NCI-H69 (cell line): ENCODE results near the gene HADHA.
"Not testable (repeated sequence)": the region's sequence is repeated elsewhere in the genome, so short reads cannot be mapped to it uniquely, and the experiment has no call there.

Source experiments
- DNase-seq: peaks from one replicate; lab custom pipeline; 2025; lab: John Stamatoyannopoulos, UW

HADHA gene

DNA sequence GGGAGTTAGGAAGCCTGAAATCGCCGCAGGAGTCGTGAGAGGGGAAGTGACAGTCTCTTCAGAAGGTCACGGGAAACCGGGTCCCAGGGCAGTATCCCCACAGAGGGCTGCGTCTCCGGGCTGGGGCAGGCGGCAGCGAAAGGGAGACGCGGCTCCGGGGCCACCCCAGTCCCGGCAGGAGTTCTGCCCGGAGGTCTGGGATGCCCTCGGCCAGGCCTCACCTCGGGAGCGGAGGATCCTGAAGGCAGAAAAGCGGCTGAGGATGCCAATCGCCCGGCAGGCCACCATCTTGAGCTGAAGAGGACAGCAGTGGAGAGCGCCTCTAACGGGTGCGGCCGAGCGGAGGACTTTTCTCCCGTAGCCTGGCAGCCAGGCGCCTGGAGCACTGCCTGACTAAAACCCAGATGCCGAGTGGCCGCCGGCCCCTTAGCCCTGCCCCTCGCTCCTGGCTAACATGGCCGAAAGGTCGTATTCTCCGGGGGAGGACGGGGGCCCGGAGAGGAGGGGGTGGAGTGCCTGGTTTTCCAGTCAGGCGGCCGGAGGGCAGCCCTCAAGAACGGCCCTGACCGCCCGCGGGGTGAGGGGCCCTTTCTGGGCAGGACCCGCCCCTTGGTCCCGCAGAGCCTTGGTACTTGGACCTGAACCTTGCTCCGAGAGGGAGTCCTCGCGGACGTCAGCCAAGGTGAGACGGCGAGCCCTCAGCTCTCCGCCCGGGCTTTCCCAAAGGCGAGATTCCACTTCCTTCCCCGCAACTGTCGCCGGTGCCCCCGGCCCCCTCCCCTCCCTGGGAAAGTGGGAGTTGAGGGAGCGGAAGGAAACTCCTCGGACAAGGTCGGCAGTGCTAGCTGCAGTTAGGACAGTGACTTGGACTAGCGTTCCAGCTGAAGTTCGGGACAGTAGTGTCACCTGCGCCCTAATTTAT is at the start of gene HADHA, which contains the start of gene HADHB:
TSS of gene HADHA (minus strand) at position 324 of the 922 bp plus-strand sequence. CDS start at position 288, 36 bp downstream.
TSS of gene HADHB (plus strand) at position 631 of the 922 bp plus-strand sequence. CDS start 9,316 bp downstream, outside the sequence.
- peak; percentile 89 for DNase-seq

DNA sequence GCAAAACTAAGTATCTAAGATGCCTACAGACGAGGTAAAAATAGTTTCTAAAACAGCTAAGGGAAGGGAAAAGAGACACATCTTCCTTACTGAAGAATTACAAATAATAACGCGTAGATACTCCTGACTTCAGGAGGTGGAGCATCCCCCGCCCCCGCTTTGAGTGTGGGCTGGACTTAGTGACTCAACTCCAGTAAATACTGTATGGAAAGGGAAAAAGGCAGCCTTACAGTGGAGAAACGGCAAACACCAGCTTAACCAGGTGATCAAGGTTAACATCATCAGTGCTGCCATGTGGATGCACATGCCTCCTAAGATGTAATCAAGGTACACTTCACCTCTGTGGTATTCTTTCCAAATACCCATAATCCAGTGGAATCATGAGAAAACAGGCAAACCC is 48.2 kb upstream of the HADHA start:
- DNase-seq = no peak

DNA sequence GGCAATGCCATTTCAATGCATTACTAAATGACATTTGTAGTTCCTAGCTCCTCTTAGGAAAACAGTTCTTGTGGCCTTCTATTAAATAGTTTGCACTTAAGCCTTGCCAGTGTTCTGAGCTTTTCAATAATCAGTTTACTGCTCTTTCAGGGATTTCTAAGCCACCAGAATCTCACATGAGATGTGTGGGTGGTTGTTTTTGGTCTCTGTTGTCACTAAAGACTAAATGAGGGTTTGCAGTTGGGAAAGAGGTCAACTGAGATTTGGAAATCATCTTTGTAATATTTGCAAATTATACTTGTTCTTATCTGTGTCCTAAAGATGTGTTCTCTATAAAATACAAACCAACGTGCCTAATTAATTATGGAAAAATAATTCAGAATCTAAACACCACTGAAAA is 45.6 kb upstream of the HADHA start:
- no peak for DNase-seq

DNA sequence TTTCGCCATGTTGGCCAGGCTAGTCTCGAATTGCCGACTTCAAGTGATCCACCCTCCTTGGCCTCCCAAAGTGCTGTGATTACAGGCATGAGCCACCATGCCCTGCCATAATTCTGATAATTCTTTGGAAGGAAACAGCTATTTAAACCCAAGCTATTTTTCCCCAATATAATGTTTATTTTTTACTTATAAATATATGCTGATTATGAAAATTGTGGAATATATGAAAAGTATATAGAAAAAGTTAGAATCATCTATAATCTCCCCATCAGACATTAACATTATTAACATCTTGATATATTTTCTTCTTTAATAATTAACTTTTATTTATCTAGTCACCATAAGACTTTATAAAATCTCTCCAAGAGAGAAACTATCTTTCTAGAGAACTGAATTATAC is 41.5 kb upstream of the HADHA start:
- no peak for DNase-seq

DNA sequence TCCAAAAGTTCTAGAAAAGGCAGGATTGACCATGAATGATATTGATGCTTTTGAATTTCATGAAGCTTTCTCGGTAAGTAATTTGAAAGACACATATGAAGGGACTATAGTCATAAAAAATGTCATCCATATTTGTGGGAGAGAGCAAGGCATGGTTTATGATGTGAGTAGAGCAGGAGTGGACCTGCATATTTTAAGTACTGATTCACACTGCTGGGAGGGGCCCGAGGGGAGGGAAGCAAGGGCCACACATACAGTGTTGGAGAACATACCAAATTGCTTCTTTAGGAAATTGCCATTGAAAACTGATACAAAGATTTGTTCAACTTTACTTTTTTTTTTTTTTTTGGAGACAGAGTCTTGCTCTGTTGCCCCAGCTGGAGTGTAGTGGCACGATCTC is 39.7 kb upstream of the HADHA start:
- no peak for DNase-seq

DNA sequence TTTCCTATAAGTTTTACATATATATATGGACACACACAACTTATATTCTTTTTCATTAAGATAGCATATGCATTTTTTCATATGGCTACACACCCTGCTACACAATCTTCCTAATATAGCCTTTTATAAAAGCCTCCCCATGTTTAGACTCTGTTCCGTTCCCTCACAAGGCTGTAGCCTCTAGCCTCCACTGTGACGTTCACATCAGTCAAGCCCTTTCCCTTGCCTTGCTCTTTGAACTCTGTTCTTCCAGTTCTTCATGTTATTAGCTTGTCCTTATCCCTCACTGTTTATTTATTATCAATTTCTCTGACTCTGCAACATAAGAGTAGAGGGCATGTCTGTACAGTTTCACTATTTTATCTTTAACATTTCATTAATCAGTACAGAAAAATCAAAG is 39.2 kb upstream of the HADHA start:
- no peak for DNase-seq

DNA sequence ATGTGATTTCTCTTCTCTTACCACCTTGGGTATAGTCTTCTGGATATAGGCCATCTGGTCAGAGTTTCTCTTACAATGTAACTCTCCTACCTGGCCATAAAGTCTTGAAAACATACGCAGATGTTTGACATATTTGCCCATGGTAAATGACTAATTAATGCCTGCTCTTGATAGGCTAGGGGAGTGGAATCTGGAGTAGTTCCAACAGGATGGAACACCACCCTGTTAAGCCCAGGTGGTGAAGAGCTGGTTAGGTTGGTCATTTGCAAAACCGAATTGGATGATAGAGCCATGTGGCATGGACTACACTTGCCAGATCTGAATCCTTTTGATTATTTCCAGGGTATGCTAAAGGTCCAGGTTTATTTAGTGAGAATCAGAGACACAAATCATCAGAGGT is 36.8 kb upstream of the HADHA start:
- peak; percentile 92 for DNase-seq

DNA sequence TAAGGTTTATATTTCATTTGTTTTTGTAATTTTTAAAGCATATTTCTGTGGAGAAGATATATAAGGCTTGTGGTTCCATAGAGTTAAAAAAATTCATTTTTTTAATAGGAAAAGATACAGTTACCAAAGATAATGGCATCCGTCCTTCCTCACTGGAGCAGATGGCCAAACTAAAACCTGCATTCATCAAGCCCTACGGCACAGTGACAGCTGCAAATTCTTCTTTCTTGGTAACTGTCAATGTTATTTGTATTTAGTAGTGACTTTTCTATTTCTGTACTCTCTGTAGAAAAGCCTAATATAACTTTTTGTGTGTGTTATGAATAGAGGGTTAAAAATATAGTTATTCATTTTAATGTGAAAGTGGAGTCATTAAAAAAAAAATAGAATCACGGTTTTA is 35.5 kb upstream of the HADHA start:
- peak; percentile 27 for DNase-seq

DNA sequence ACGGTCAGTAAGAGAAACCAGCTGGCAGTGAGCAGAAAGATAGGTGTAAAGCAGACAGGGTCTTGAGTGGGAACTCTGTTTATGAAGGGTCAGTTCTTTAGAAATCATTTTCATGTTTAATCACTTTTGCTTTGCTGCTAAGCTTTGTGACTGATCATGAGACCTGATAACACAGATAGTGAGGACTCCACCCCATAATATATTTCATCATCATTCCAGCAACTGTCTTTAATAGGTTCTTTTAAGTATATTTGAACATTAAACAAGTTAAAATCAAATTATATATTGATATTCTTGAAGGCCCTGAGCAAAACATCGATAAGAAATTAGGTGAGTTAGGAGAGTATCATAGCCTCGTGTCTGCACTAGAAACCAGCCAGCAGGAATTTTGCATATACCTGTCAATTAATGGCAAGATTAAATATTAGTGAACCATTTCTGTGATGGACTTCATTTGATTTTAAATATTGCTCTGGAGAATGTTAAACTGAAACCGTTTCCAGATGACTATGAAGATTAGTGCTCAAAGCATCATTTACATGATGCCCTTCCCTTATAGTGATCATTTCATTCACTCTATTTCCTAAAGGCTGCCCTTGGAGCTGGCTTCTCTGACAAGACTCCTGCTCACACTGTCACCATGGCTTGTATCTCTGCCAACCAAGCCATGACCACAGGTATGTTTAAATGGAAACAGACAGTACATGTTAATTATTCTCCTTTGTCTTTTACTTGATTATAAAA is 32.2 kb upstream of the HADHA start:
- DNase-seq = no peak

DNA sequence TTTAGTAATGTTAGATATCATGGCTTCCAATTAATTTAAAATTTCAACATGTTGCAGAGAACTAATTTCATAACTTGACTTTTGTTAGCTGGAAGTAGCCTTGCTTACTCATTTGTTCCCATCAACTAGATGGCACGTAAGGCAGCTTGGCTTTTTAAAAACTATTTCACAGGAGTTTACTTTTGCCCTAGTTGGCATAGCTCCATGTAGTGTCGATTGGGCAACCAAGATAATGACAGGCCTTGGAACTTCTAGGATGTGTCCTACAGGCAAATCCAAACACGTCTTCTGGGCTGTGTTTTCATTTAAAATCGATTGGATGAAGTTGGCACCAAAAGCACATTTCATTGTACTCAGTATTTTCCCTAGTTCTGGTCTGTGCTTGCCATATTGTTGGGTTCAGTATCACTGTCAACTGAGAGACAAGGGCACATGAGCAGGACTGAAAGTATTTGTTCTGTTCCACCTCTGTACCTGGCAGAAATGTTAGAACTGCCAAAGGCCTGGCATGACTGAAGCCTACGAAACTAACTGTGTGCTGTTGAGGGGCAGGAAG is 29.7 kb upstream of the HADHA start:
- peak; percentile 73 for DNase-seq

DNA sequence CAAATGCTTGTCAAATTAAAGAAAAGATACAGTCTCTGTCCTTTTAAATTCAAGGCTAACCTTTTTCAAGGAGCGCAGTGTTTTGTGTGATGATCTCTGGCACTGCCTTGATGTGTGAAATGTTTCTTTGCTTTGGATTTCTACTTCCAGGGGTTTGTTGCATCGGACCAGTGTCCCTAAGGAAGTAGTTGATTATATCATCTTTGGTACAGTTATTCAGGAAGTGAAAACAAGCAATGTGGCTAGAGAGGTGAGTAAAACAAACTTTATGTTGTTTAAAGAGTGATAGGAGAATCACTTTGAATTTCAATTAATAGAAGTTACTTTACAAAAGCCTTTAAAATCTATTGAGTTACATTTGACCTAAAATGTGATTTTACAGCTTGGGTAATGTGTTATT is 29.1 kb upstream of the HADHA start:
- no peak for DNase-seq

DNA sequence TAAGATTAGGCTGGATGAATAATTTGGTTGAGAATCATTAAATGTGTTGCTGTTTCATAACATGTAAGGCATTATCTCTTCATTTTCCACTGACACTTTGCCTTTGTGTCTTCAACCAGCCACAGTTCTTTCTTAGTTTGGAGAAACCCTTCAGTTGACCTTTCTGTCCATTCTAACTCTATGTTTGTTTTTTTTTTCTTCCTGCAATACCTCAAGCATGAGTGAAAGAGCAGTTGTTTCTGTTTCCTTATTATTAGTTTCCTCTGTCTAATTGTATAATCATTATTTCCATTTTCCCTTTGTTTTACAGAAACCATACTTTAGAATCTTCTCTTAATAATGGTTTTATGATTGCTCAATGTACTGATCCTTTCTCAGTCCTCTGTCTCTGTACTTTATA is 25.9 kb upstream of the HADHA start:
- DNase-seq = no peak

DNA sequence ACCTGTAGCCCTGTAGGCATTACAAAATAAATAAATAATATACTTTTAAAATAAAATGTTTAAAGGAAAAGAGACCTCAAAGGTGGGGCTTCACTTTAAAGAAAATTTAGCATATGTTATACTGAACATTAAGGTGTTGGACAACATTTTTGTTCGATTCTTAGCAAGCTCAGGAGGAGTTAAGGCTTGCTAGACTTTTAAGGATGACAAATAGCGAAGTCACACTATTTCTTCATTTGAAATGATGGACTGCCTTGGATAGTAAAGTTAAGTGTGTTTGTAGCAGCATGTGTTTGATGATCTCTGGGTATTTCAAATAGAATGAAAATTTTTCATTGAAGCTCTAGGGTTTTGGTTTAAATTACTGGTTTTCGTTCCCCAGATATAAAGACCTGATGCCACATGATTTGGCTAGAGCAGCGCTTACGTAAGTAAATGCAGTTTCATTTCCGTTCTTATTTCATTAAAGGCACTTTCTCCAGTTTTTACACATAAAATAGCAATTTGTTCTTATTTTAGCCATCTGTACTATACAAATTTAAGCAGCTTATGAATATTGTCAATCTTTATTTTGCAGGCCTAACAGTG is 25.2 kb upstream of the HADHA start:
- DNase-seq = no peak

DNA sequence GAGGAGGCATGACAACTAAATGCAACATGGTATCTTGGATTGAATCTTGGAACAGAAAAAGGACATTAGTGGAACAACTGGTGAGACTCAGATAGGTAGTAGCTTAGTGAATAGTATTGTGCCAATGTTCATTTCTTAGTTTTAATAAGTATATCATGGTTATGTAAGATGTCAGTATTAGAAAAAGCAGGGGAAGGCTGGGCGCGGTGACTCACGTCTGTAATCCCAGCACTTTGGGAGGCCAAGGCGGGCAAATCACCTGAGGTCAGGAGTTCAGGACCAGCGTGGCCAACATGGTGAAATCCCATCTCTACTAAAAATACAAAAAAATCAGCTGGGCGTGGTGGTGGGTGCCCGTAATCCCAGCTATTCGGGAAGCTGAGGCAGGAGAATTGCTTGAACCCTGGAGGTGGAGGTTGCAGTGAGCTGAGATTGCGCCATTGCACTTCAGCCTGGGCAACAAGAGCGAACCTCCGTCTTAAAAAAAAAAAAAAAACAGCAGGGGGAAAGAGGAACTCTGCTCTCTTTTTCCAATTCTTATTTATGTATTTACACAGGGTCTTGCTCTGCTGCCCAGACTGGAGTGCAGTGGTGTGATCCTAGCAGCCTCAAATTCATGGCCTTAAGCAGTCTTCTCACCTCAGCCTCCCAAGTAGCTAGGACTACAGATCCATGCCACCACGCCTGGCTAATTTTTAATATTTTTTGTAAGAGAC is 24.4 kb upstream of the HADHA start:
- DNase-seq = not testable (repeated sequence)

DNA sequence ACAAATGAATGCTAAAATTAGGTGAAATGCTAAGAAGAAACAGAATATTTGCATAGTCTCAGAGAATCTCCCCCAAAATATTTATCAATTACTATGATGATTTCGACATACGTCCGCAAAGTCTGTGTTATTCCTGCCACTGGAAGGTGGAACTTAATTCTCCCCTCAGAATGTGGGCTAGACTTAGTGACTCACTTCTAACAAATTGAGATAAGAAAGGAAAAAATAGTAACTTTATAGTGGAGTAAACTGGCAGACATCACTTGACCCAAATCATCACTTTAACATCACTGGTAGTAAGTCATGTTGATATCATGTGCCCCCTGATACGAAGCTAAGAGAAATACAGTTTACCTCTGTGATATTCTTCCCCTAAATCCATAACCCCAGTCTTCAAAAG is 23.8 kb upstream of the HADHA start:
- no peak for DNase-seq

DNA sequence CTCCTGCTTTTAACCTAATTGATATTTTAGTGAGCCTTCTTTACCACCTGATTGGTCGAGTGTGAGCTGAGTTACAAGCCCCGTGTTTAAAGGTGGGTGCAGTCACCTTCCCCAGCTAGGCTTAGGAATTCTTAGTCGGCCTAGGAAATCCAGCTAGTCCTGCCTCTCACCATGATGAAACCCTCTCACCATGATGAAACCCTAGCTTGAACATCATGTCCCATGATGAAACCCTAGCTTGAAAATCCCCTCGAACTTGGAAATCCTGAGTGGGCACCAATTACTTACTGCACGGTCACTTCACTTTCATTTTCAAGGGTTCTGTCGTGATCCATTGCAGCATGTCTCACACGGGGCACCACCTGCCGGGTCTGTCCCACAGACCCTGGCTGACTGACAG is 14.4 kb upstream of the HADHA start:
- not testable (repeated sequence) for DNase-seq

DNA sequence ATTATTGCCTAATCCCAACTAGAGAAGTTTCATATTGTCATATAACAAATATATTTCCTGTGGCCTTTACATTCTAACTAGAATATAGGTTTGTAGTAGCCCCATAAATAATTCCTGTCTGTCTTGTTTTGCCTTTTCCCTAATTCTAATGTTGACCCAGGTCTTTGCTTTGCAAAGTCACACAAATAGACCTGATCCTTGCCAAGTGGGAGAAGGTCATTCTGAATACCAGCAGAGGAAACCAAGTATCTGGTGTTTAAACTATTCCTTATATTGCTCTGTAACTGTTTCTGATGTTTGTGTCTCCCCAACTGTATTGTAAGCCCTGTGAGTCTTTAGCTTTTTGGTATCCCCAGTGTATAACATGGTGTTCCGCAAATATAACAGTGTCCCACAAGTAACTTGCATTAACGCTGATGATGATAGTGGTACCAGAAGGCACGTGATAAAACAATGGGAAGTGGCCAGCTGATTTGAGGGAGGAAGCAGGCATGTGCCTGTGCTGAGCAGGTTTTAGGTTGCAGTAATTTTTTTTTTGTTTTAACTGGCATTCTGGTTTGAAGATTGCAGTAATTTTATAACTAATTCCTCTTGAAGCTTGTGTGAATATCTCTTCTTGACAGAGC is 11.4 kb upstream of the HADHA start:
- DNase-seq = no peak

DNA sequence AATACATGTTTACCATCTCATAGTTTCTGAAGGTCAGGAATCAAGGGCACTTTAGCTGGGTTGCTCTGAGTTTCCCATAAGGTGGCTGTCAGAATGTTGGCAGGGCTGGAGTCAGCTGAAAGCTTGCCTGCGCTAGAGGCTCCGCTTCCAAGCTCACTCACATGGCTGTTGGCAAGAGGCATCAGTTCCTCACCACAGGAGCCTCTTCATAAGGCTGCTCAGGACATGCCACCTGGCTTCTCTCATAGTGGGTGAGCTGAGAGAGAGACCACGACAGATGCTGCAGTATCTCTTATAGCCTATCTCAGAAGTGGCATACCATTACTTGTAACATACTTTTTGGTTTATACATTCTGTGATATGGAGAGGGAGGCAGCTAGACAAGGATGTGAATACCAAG is 7.5 kb upstream of the HADHA start:
- DNase-seq = peak; percentile 55

DNA sequence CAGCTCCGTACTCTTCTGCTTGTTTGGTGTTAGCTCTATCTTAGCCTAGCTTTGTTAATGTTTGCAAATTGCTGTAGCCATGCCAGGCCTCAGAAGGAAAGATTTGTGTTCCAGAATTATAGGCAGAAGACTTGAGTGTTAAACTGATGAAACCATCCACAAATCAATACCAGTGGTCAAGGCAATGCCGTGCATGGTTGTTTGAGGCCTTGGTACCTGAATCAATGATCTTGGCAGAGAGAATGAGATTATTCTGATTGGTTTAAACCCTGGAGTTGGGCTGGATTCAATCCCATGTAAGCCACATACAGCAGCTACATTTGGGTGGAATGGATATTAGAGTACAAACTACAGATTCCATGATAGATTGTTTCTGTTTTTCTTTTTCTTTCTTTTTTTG is 5.2 kb upstream of the HADHA start:
- DNase-seq = no peak

DNA sequence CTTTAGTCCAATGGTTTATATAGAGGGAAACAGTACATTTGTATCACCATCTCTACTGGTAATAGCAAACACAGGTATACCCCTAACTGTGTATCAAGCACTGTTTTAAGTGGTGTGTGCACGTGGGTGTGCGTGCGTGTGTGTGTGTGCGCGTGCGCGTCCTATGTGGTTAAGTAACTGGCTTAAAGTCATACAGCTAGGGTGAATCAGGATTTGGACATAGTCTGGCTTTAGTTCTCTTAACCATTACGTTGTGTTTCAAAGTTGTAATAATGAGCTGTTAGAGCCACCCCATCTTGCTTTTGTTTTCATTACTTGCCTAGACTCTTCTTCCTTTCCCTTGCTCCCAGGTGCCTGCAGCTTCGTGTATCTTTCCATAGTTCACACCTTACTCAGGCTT is 2.4 kb upstream of the HADHA start:
- DNase-seq = no peak

DNA sequence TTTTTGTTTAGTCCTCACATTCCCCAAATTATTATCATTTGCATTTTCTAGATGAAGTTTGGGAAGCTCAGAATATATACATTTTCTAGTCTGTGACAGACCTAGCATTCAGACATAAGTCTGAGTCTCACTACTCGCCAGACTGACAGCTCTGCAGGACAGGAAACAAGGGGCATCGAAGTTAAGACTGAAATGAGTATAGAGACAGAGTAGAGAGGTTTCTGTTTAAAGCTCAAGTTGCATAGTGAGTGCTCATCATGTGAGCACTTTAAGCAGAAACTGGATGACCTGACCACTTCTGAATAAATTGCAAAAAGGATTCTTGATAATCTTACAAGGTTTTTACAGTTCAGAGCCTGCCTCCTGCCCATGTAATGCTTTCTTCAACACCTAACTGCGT is 1.4 kb upstream of the HADHA start:
- no peak for DNase-seq
